Measurements from ENCODE around the gene SLC16A9.

Gene SLC16A9

GRCh38 chr10:59635502-59636290 lies 74.0 kb downstream of the SLC16A9 start:
- DNase-seq (ENCODE audit: low read depth): no peak
- TF ChIP-seq CTCF (IDR thresholded peaks at IDR 0.05; ENCODE audit: insufficient read depth, low read depth, low read length, missing control alignments): no peak
- H3K4me3 ChIP-seq (ENCODE audit: low read depth, low read length): no peak overlapping the region

- no peak overlapping the region for H3K4me3 ChIP-seq (ENCODE audit: low read depth, low read length)
- DNase-seq (ENCODE audit: low read depth): no peak
- TF ChIP-seq CTCF (IDR thresholded peaks at IDR 0.05; ENCODE audit: insufficient read depth, low read depth, low read length, missing control alignments): no peak
Observed at GRCh38 chr10:59634102-59634501, 75.5 kb downstream of the SLC16A9 start.

GRCh38 chr10:59633063-59633462 lies 76.6 kb downstream of the SLC16A9 start:
- H3K4me3 ChIP-seq (ENCODE audit: low read depth, low read length): no peak overlapping the region
- TF ChIP-seq CTCF (IDR thresholded peaks at IDR 0.05; ENCODE audit: insufficient read depth, low read depth, low read length, missing control alignments): no peak
- no peak for DNase-seq (ENCODE audit: low read depth)

DNA sequence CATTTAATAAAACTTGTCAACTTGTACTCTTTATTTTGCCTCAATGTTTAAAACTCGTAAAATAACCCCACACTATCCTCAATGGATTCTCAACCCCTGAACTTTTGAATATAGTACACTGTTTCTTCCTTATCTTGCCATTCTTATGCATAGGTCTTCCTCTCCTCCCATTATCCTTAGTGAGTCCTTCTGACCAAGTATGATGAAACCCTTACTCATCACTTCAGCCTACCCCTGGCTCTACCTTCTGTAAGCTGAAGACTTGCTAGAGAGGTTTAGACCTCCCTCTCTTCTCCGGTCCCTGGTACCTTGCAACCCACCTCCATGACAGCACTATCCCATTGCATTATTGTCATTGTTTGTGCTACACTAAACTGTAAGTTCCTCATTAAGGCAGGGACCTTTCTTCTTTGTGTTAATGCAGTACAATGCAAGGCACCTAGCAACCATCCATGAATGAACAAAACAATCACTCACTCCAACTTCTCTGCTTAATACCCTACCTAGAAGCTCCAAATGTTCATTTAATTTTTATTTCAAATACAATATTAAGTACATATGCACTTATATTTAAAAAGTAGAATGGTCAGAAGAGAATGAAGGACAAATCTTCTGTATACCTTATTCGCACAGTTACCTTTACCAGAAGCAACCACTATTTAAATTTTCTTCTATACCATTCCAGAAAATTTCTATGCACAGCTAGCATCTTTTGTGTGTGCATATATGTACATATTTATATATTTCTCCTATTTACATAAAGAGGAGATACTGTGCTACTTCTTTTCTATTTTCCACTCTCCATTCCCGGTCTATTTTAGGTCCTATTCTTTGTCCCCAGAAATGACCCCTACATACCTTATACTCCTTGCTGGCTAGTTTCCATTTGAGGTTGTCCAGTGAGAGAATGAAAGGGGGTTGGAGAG lies 77.5 kb downstream of the SLC16A9 start:
- TF ChIP-seq CTCF (IDR thresholded peaks at IDR 0.05; ENCODE audit: insufficient read depth, low read depth, low read length, missing control alignments): no peak
- no peak overlapping the region for H3K4me3 ChIP-seq (ENCODE audit: low read depth, low read length)
- DNase-seq (ENCODE audit: low read depth): no peak

DNA sequence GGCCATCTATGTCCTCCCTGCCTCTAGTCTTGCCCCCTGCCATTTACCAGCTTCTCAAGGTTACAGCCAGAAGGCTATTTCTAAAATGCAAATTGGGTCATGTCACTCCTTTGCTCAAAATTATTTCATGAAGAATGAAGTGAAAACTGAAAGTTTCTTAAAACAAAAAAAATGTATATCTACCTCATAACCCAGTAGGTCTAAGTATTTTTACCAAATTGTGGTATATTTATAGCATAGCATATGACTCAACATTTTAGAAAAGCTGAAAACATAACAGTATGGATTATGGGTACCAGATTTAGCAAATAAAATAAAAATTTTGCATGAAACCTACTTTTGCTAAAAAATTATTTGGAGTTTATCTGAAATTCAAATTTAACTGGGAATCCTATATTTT lies 78.4 kb downstream of the SLC16A9 start:
- DNase-seq (ENCODE audit: low read depth): no peak
- no peak overlapping the region for H3K4me3 ChIP-seq (ENCODE audit: low read depth, low read length)
- TF ChIP-seq CTCF (IDR thresholded peaks at IDR 0.05; ENCODE audit: insufficient read depth, low read depth, low read length, missing control alignments): no peak

DNA sequence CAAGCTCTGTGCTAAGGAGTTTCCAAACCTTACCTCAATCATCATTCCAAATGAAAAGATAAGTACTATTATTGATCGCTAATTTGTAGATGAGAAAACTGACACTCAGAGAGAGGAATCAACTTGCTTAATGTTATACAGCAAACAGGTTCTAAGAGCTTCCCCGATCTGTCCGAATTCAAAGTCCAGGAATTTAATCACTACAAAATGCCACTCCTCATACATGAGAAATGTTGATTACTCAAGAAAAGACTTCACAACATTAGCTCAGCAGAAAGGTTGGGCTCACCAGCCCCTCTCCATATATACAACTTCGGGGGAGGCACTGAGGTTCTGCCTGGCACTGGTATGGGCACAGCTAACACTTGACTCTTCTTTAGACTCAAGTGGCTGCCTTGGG lies 80.7 kb downstream of the SLC16A9 start:
- no peak overlapping the region for H3K4me3 ChIP-seq (ENCODE audit: low read depth, low read length)
- no peak for TF ChIP-seq CTCF (IDR thresholded peaks at IDR 0.05; ENCODE audit: insufficient read depth, low read depth, low read length, missing control alignments)
- no peak for DNase-seq (ENCODE audit: low read depth)

Data from GM12865 (cell line).